OCI-LY3 (cell line): ENCODE results near the gene SLC6A6.

Experiments
- CTCF ChIP-seq: fragments of 200-600, 300-600 bp; sonication (generic); IDR thresholded peaks from 2 replicates; pipeline ENCODE4 v1.5.1; 2014; ENCODE audit warnings: antibody characterized with exemption, low read length, low read depth
- EZH2phosphoT487 ChIP-seq: fragments of 200-600 bp; shearing (Covaris generic); IDR thresholded peaks from 2 replicates; pipeline ENCODE4 v1.6.1; 2018; ENCODE audit warnings: antibody characterized with exemption, mixed run types, low read depth

GRCh38 chr3:14468621-14468981 lies 66.2 kb downstream of the SLC6A6 start:
- TF ChIP-seq CTCF (no peak), EZH2phosphoT487 (no peak)
